ENCODE data around the gene ADGRE2.

The ADGRE2 gene

GRCh38 chr19:14746886-14747285 is 31.5 kb downstream of the ADGRE2 start:
- no peak overlapping the region for H3K4me3 ChIP-seq (ENCODE audit: low read length in 2 of 2)
- H3K4me1 ChIP-seq (ENCODE audit: control insufficient read depth in 2 of 2, insufficient read depth in 2 of 2, low read length in 2 of 2): no peaks in the 10 kb centered on the region
- no peaks in the 10 kb centered on the region for H3K27me3 ChIP-seq (ENCODE audit: control insufficient read depth in 2 of 2, insufficient read depth in 2 of 2, low read length in 2 of 2)

GRCh38 chr19:14735915-14736314 is 42.4 kb downstream of the ADGRE2 start:
- Histone ChIP-seq H3K4me1 (ENCODE audit: control insufficient read depth in 2 of 2, insufficient read depth in 2 of 2, low read length in 2 of 2) (no peaks in the 10 kb centered on the region), H3K36me3 (ENCODE audit: control insufficient read depth in 2 of 2, insufficient read depth in 2 of 2, low read length in 2 of 2) (no peaks in the 10 kb centered on the region), H3K9ac (ENCODE audit: low read depth in 1 of 2, low read length in 2 of 2) (no peak overlapping the region), H3K9me3 (ENCODE audit: control insufficient read depth in 2 of 2, low read length in 2 of 2) (no peaks in the 10 kb centered on the region), H3K27me3 (ENCODE audit: control insufficient read depth in 2 of 2, insufficient read depth in 2 of 2, low read length in 2 of 2) (no peaks in the 10 kb centered on the region), H3K4me3 (ENCODE audit: low read length in 2 of 2) (no peak overlapping the region), H3K27ac (ENCODE audit: low read depth in 2 of 2, low read length in 2 of 2) (no peak overlapping the region)

More at GRCh38 chr19:14746886-14747285, 31.5 kb downstream of the ADGRE2 start:
- H3K27ac ChIP-seq (ENCODE audit: low read depth in 2 of 2, low read length in 2 of 2): no peak overlapping the region
- no peaks in the 10 kb centered on the region for H3K9me3 ChIP-seq (ENCODE audit: control insufficient read depth in 2 of 2, low read length in 2 of 2)
- no peak overlapping the region for H3K9ac ChIP-seq (ENCODE audit: low read depth in 1 of 2, low read length in 2 of 2)
- H3K36me3 ChIP-seq (ENCODE audit: control insufficient read depth in 2 of 2, insufficient read depth in 2 of 2, low read length in 2 of 2): no peaks in the 10 kb centered on the region

GRCh38 chr19:14733574-14733973 is 44.8 kb downstream of the ADGRE2 start:
- H3K27ac ChIP-seq (ENCODE audit: low read depth in 2 of 2, low read length in 2 of 2): no peak overlapping the region
- H3K4me1 ChIP-seq (ENCODE audit: control insufficient read depth in 2 of 2, insufficient read depth in 2 of 2, low read length in 2 of 2): no peaks in the 10 kb centered on the region
- no peak overlapping the region for H3K9ac ChIP-seq (ENCODE audit: low read depth in 1 of 2, low read length in 2 of 2)
- no peaks in the 10 kb centered on the region for H3K27me3 ChIP-seq (ENCODE audit: control insufficient read depth in 2 of 2, insufficient read depth in 2 of 2, low read length in 2 of 2)
- H3K36me3 ChIP-seq (ENCODE audit: control insufficient read depth in 2 of 2, insufficient read depth in 2 of 2, low read length in 2 of 2): no peaks in the 10 kb centered on the region
- H3K9me3 ChIP-seq (ENCODE audit: control insufficient read depth in 2 of 2, low read length in 2 of 2): peaks cover 3 to 6% of the 10 kb centered on the region in 2 donors
- no peak overlapping the region for H3K4me3 ChIP-seq (ENCODE audit: low read length in 2 of 2)

- Histone ChIP-seq H3K4me1 (ENCODE audit: control insufficient read depth in 2 of 2, insufficient read depth in 2 of 2, low read length in 2 of 2) (no peaks in the 10 kb centered on the region), H3K9me3 (ENCODE audit: control insufficient read depth in 2 of 2, low read length in 2 of 2) (peaks cover 3 to 10% of the 10 kb centered on the region in 2 donors), H3K36me3 (ENCODE audit: control insufficient read depth in 2 of 2, insufficient read depth in 2 of 2, low read length in 2 of 2) (no peaks in the 10 kb centered on the region), H3K9ac (ENCODE audit: low read depth in 1 of 2, low read length in 2 of 2) (no peak overlapping the region), H3K27me3 (ENCODE audit: control insufficient read depth in 2 of 2, insufficient read depth in 2 of 2, low read length in 2 of 2) (no peaks in the 10 kb centered on the region), H3K4me3 (ENCODE audit: low read length in 2 of 2) (no peak overlapping the region), H3K27ac (ENCODE audit: low read depth in 2 of 2, low read length in 2 of 2) (no peak overlapping the region)
Observed at GRCh38 chr19:14732510-14732909, 45.9 kb downstream of the ADGRE2 start.

- Histone ChIP-seq H3K36me3 (ENCODE audit: control insufficient read depth in 2 of 2, insufficient read depth in 2 of 2, low read length in 2 of 2) (no peaks in the 10 kb centered on the region), H3K4me3 (ENCODE audit: low read length in 2 of 2) (no peak overlapping the region), H3K4me1 (ENCODE audit: control insufficient read depth in 2 of 2, insufficient read depth in 2 of 2, low read length in 2 of 2) (no peaks in the 10 kb centered on the region), H3K9me3 (ENCODE audit: control insufficient read depth in 2 of 2, low read length in 2 of 2) (peaks cover 3 to 10% of the 10 kb centered on the region in 2 donors), H3K27me3 (ENCODE audit: control insufficient read depth in 2 of 2, insufficient read depth in 2 of 2, low read length in 2 of 2) (no peaks in the 10 kb centered on the region), H3K9ac (ENCODE audit: low read depth in 1 of 2, low read length in 2 of 2) (no peak overlapping the region), H3K27ac (ENCODE audit: low read depth in 2 of 2, low read length in 2 of 2) (no peak overlapping the region)
Observed at GRCh38 chr19:14731200-14731599, 47.2 kb downstream of the ADGRE2 start.

- Histone ChIP-seq H3K27me3 (ENCODE audit: control insufficient read depth in 2 of 2, insufficient read depth in 2 of 2, low read length in 2 of 2) (no peaks in the 10 kb centered on the region), H3K4me1 (ENCODE audit: control insufficient read depth in 2 of 2, insufficient read depth in 2 of 2, low read length in 2 of 2) (no peaks in the 10 kb centered on the region), H3K4me3 (ENCODE audit: low read length in 2 of 2) (no peak overlapping the region), H3K36me3 (ENCODE audit: control insufficient read depth in 2 of 2, insufficient read depth in 2 of 2, low read length in 2 of 2) (no peaks in the 10 kb centered on the region), H3K9me3 (ENCODE audit: control insufficient read depth in 2 of 2, low read length in 2 of 2) (peaks cover 11 to 15% of the 10 kb centered on the region in 2 donors), H3K9ac (ENCODE audit: low read depth in 1 of 2, low read length in 2 of 2) (no peak overlapping the region), H3K27ac (ENCODE audit: low read depth in 2 of 2, low read length in 2 of 2) (no peak overlapping the region)
Observed at GRCh38 chr19:14728595-14728994, 49.8 kb downstream of the ADGRE2 start.

GRCh38 chr19:14722127-14722526 is 56.2 kb downstream of the ADGRE2 start:
- Histone ChIP-seq H3K4me3 (ENCODE audit: low read length in 2 of 2) (no peak overlapping the region), H3K9me3 (ENCODE audit: control insufficient read depth in 2 of 2, low read length in 2 of 2) (peaks cover 37 to 42% of the 10 kb centered on the region in 2 donors), H3K4me1 (ENCODE audit: control insufficient read depth in 2 of 2, insufficient read depth in 2 of 2, low read length in 2 of 2) (no peaks in the 10 kb centered on the region), H3K9ac (ENCODE audit: low read depth in 1 of 2, low read length in 2 of 2) (no peak overlapping the region), H3K27me3 (ENCODE audit: control insufficient read depth in 2 of 2, insufficient read depth in 2 of 2, low read length in 2 of 2) (no peaks in the 10 kb centered on the region), H3K36me3 (ENCODE audit: control insufficient read depth in 2 of 2, insufficient read depth in 2 of 2, low read length in 2 of 2) (peaks cover 20 to 23% of the 10 kb centered on the region in 2 donors), H3K27ac (ENCODE audit: low read depth in 2 of 2, low read length in 2 of 2) (no peak overlapping the region)

- Histone ChIP-seq H3K4me3 (ENCODE audit: low read length in 2 of 2) (peak overlapping the region in 1 of 2 donors; percentile 32), H3K9me3 (ENCODE audit: control insufficient read depth in 2 of 2, low read length in 2 of 2) (peaks cover 47 to 53% of the 10 kb centered on the region in 2 donors), H3K36me3 (ENCODE audit: control insufficient read depth in 2 of 2, insufficient read depth in 2 of 2, low read length in 2 of 2) (peaks cover 46 to 49% of the 10 kb centered on the region in 2 donors), H3K4me1 (ENCODE audit: control insufficient read depth in 2 of 2, insufficient read depth in 2 of 2, low read length in 2 of 2) (no peaks in the 10 kb centered on the region), H3K27ac (ENCODE audit: low read depth in 2 of 2, low read length in 2 of 2) (no peak overlapping the region), H3K27me3 (ENCODE audit: control insufficient read depth in 2 of 2, insufficient read depth in 2 of 2, low read length in 2 of 2) (no peaks in the 10 kb centered on the region), H3K9ac (ENCODE audit: low read depth in 1 of 2, low read length in 2 of 2) (no peak overlapping the region)
Observed at GRCh38 chr19:14719162-14719561, 59.2 kb downstream of the ADGRE2 start.

GRCh38 chr19:14718522-14719116 is 59.7 kb downstream of the ADGRE2 start:
- Histone ChIP-seq H3K4me3 (ENCODE audit: low read length in 2 of 2) (peak overlapping the region in 1 of 2 donors; percentile 32), H3K9ac (ENCODE audit: low read depth in 1 of 2, low read length in 2 of 2) (no peak overlapping the region), H3K4me1 (ENCODE audit: control insufficient read depth in 2 of 2, insufficient read depth in 2 of 2, low read length in 2 of 2) (no peaks in the 10 kb centered on the region), H3K9me3 (ENCODE audit: control insufficient read depth in 2 of 2, low read length in 2 of 2) (peaks cover 47 to 48% of the 10 kb centered on the region in 2 donors), H3K36me3 (ENCODE audit: control insufficient read depth in 2 of 2, insufficient read depth in 2 of 2, low read length in 2 of 2) (peaks cover 49 to 50% of the 10 kb centered on the region in 2 donors), H3K27me3 (ENCODE audit: control insufficient read depth in 2 of 2, insufficient read depth in 2 of 2, low read length in 2 of 2) (no peaks in the 10 kb centered on the region), H3K27ac (ENCODE audit: low read depth in 2 of 2, low read length in 2 of 2) (no peak overlapping the region)

GRCh38 chr19:14715841-14716240 is 62.5 kb downstream of the ADGRE2 start:
- H3K36me3 ChIP-seq (ENCODE audit: control insufficient read depth in 2 of 2, insufficient read depth in 2 of 2, low read length in 2 of 2): peaks cover 60 to 65% of the 10 kb centered on the region in 2 donors
- H3K9me3 ChIP-seq (ENCODE audit: control insufficient read depth in 2 of 2, low read length in 2 of 2): peaks cover 36 to 44% of the 10 kb centered on the region in 2 donors

More at GRCh38 chr19:14715841-14716240, 62.5 kb downstream of the ADGRE2 start:
- Histone ChIP-seq H3K4me3 (ENCODE audit: low read length in 2 of 2) (no peak overlapping the region), H3K4me1 (ENCODE audit: control insufficient read depth in 2 of 2, insufficient read depth in 2 of 2, low read length in 2 of 2) (no peaks in the 10 kb centered on the region), H3K9ac (ENCODE audit: low read depth in 1 of 2, low read length in 2 of 2) (no peak overlapping the region), H3K27me3 (ENCODE audit: control insufficient read depth in 2 of 2, insufficient read depth in 2 of 2, low read length in 2 of 2) (no peaks in the 10 kb centered on the region), H3K27ac (ENCODE audit: low read depth in 2 of 2, low read length in 2 of 2) (no peak overlapping the region)

Data from mucosa of rectum (tissue), 2 donors.